HepG2 (cell line): ENCODE measurements around the gene INF2. TPM values are rescaled to one million over a fixed set of nuclear protein-coding genes. Genes with fewer than 3 reads are reported as not detected.

Experiments
- AGO2 ChIP-seq: fragments of 200-400 bp; formaldehyde crosslinking; optimal IDR thresholded peaks from 2 replicates; pipeline ENCODE3; 2017; ENCODE audit warnings: mild to moderate bottlenecking, low read depth, low read length, moderate library complexity
- CTCF ChIP-seq: sonication (generic); formaldehyde crosslinking; IDR thresholded peaks from 2 replicates; pipeline ENCODE4 v1.5.0; 2020; ENCODE audit warnings: mild to moderate bottlenecking, missing genetic modification reagents, moderate library complexity
- GMEB2 ChIP-seq: IDR thresholded peaks from 2 replicates; pipeline ENCODE4 v1.6.1; 2016; ENCODE audit warnings: missing biosample characterization, missing genetic modification reagents, low read depth
- MTA1 ChIP-seq: sonication (generic); formaldehyde crosslinking; IDR thresholded peaks from 2 replicates; pipeline ENCODE4 v1.4.0; 2020; ENCODE audit warnings: missing genetic modification reagents, mild to moderate bottlenecking, borderline replicate concordance
- MYNN ChIP-seq: sonication (generic); formaldehyde crosslinking; IDR thresholded peaks from 2 replicates; pipeline ENCODE4 v1.4.0; 2020; ENCODE audit warnings: mild to moderate bottlenecking, low read depth, missing genetic modification reagents
- NFRKB ChIP-seq: fragments of 450-650 bp; IDR thresholded peaks from 2 replicates; pipeline ENCODE4 v1.6.1; 2017
- PPARG ChIP-seq: conservative IDR thresholded peaks from 2 replicates; pipeline ENCODE4 v1.6.1; 2016; ENCODE audit warnings: missing biosample characterization, missing genetic modification reagents
- SP5 ChIP-seq: IDR thresholded peaks from 2 replicates; pipeline ENCODE4 v1.6.1; 2016; ENCODE audit warnings: low read depth, borderline replicate concordance
- SRF ChIP-seq: IDR thresholded peaks from 2 replicates; pipeline ENCODE4 v1.6.1; 2011; ENCODE audit warnings: mild to moderate bottlenecking, low read depth, low read length, moderate library complexity
- TARDBP ChIP-seq: sonication (generic); formaldehyde crosslinking; IDR thresholded peaks from 2 replicates; pipeline ENCODE4 v1.8.0; 2022; ENCODE audit warnings: mild to moderate bottlenecking, missing genetic modification reagents
- ZBTB14 ChIP-seq: sonication (generic); formaldehyde crosslinking; IDR thresholded peaks from 2 replicates; pipeline ENCODE4 v1.4.0; 2020; ENCODE audit warnings: missing genetic modification reagents
- ZBTB42 ChIP-seq: sonication (generic); formaldehyde crosslinking; IDR thresholded peaks from 2 replicates; pipeline ENCODE4 v1.5.0; 2020; ENCODE audit warnings: mild to moderate bottlenecking, missing genetic modification reagents
- ZNF276 ChIP-seq: sonication (generic); formaldehyde crosslinking; IDR thresholded peaks from 2 replicates; pipeline ENCODE4 v1.4.0; 2020; ENCODE audit warnings: mild to moderate bottlenecking, low read depth, missing genetic modification reagents
- ZNF441 ChIP-seq: sonication (generic); formaldehyde crosslinking; IDR thresholded peaks from 2 replicates; pipeline ENCODE4 v1.7.0; 2021; ENCODE audit warnings: missing genetic modification reagents, borderline replicate concordance
- ZNF563 ChIP-seq: sonication (generic); formaldehyde crosslinking; IDR thresholded peaks from 2 replicates; pipeline ENCODE4 v1.8.0; 2022; ENCODE audit warnings: mild to moderate bottlenecking, moderate library complexity, missing genetic modification reagents
- ZNF598 ChIP-seq: sonication (generic); formaldehyde crosslinking; IDR thresholded peaks from 2 replicates; pipeline ENCODE4 v1.5.1; 2020; ENCODE audit warnings: mild to moderate bottlenecking, missing genetic modification reagents, borderline replicate concordance
- ZNF644 ChIP-seq: IDR thresholded peaks from 2 replicates; pipeline ENCODE4 v1.6.1; 2016; ENCODE audit warnings: low read depth
- ZNF724P ChIP-seq: sonication (generic); formaldehyde crosslinking; IDR thresholded peaks from 2 replicates; pipeline ENCODE4 v1.8.0; 2022; ENCODE audit warnings: missing genetic modification reagents, borderline replicate concordance
- ZNF747 ChIP-seq: sonication (generic); formaldehyde crosslinking; IDR thresholded peaks from 2 replicates; pipeline ENCODE4 v1.8.1; 2023; ENCODE audit warnings: missing genetic modification reagents, mild to moderate bottlenecking, borderline replicate concordance
- ZNF839 ChIP-seq: sonication (generic); formaldehyde crosslinking; IDR thresholded peaks from 2 replicates; pipeline ENCODE4 v1.4.0; 2020; ENCODE audit warnings: missing genetic modification reagents, mild to moderate bottlenecking, borderline replicate concordance
- ZNF883 ChIP-seq: sonication (generic); formaldehyde crosslinking; IDR thresholded peaks from 2 replicates; pipeline ENCODE4 v1.5.1; 2020; ENCODE audit warnings: mild to moderate bottlenecking, missing genetic modification reagents; ENCODE audit errors: not compliant biosample characterization
- ZSCAN29 ChIP-seq: sonication (generic); formaldehyde crosslinking; conservative IDR thresholded peaks from 2 replicates; pipeline ENCODE4 v1.4.0; 2020; ENCODE audit warnings: mild to moderate bottlenecking, missing genetic modification reagents
- polyA plus RNA-seq, 8 experiments: library from polyadenylated mRNA; depleted of rRNA in 3 of 8; stranded (reverse) in 7 of 8; unstranded in 1 of 8; fragments of >200 nt; fragmentation: Illumina TruSeq in 4 of 8; extraction: Trizol in 4 of 8; gene quantifications; 2 replicates each; pipeline versions ENCODE4 v1.2.1 to v1.2.3, GENCODE V29; 2011 to 2016; ENCODE audit warnings: low read depth in 4 of 8, missing spikeins in 1 of 8, mixed read lengths in 1 of 8; ENCODE audit not compliant: insufficient read depth in 1 of 8
- total RNA-seq, 5 experiments: library from RNA; depleted of rRNA; stranded (reverse); fragments of >200 nt; fragmentation: Illumina TruSeq; extraction: Trizol; gene quantifications; 2 replicates each; pipeline ENCODE4 v1.2.3, GENCODE V29; 2016; ENCODE audit warnings: low read depth in 1 of 5

Gene INF2
- total and polyA plus RNA-seq, 2 of the 13 experiments (the other 11 are each of a cell fraction or from before 2014, with no cell fraction given): 16.4 to 26.4 TPM

DNA sequence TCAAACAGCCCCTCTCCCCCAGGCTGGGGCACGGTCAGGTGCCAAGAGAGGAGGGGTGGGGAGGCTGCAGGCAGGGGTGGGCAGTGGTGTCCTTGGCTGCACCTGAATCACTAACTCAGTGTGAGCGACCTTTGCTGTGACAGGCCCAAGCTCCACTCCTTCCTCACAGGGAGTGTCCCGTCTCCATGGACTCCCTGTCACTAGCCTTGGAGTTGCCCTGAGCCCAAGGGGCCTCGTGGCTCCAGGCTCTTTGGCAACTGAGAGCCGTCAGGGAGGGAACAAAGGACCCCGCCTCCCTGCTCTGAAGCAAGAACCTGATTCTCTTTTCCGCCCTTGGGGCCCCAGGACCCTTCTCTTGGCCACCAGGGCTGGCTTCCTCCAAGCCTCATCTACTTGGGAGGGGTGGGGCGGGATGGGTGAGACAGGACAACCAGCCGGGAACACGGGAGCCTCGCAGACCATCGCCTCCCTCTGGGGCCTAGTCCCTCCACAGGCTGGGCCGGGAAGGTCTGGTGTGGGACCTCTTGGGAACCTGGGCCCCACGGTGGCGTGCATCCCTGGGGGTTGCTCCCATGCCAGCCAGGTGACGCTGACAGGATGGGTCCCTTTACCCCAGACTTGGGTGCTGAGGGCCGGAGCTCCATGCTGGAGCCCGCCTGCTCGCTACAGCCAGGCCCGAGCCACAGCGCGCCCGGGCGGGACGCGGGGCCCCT, 33.7 kb downstream of the INF2 start (continued):
- no peak for TF ChIP-seq TARDBP (CRISPR knock-in tag)
- no peak for TF ChIP-seq CTCF (CRISPR knock-in tag)
- 0 out of 2 replicates have a peak, but pooled peaks have one; percentile 73 for TF ChIP-seq MTA1 (CRISPR knock-in tag)
- no peak for TF ChIP-seq MYNN (CRISPR knock-in tag)
- no peak for TF ChIP-seq SP5 (CRISPR knock-in tag)
- TF ChIP-seq GMEB2 (CRISPR knock-in tag): no peak
- no peak for TF ChIP-seq SRF
- no peak for TF ChIP-seq ZBTB42 (CRISPR knock-in tag)
- no peak for TF ChIP-seq PPARG
- peak; percentile 75 for TF ChIP-seq ZNF883 (CRISPR knock-in tag)
- no peak for TF ChIP-seq ZNF644 (CRISPR knock-in tag)
- TF ChIP-seq ZNF441: no peak
- TF ChIP-seq ZNF598 (CRISPR knock-in tag): 0 out of 2 replicates have a peak, but pooled peaks have one; percentile 66
- 0 out of 2 replicates have a peak, but pooled peaks have one; percentile 38 for TF ChIP-seq ZSCAN29 (CRISPR knock-in tag)
- no peak for TF ChIP-seq ZNF747 (CRISPR knock-in tag)
- TF ChIP-seq ZNF839 (CRISPR knock-in tag): no peak
- no peak for TF ChIP-seq ZNF724P (CRISPR knock-in tag)
- TF ChIP-seq ZNF563 (CRISPR knock-in tag): peak; percentile 42; the same call in 1 of the 2 replicates
- no peak for TF ChIP-seq ZBTB14 (CRISPR knock-in tag)
- no peak for TF ChIP-seq NFRKB
- TF ChIP-seq ZNF276 (CRISPR knock-in tag): 0 out of 2 replicates have a peak, but pooled peaks have one; percentile 60
- peak; percentile 76 for TF ChIP-seq AGO2
